ENCODE results near the gene CTLA4.

CTLA4 gene

GRCh38 chr2:203867561-203868200 is at the start of gene CTLA4:
Gene CTLA4 (plus strand): TSS chr2:203867771. CDS start chr2:203867943, 172 bp downstream.
- TF ChIP-seq POLR2A (IDR thresholded peaks at IDR 0.05; ENCODE audit: low read length) (no peak), GATA1 (IDR thresholded peaks at IDR 0.05; ENCODE audit: low read depth, low read length) (no peak)
- DNase-seq, result no peak

GRCh38 chr2:203818656-203819055 is 48.9 kb upstream of the CTLA4 start:
- TF ChIP-seq GATA1 (IDR thresholded peaks at IDR 0.05; ENCODE audit: low read depth, low read length) (no peak), POLR2A (IDR thresholded peaks at IDR 0.05; ENCODE audit: low read length) (no peak)
- DNase-seq, result no peak

GRCh38 chr2:203819434-203820133 is 48.0 kb upstream of the CTLA4 start:
- no peak for DNase-seq

GRCh38 chr2:203820969-203821368 is 46.6 kb upstream of the CTLA4 start:
- no peak for TF ChIP-seq GATA1 (IDR thresholded peaks at IDR 0.05; ENCODE audit: low read depth, low read length)
- TF ChIP-seq POLR2A (IDR thresholded peaks at IDR 0.05; ENCODE audit: low read length), result no peak
- DNase-seq, result no peak

More at GRCh38 chr2:203819434-203820133, 48.0 kb upstream of the CTLA4 start:
- TF ChIP-seq POLR2A (IDR thresholded peaks at IDR 0.05; ENCODE audit: low read length), result no peak
- TF ChIP-seq GATA1 (IDR thresholded peaks at IDR 0.05; ENCODE audit: low read depth, low read length), result no peak

GRCh38 chr2:203822240-203822639 is 45.3 kb upstream of the CTLA4 start:
- DNase-seq, result no peak
- TF ChIP-seq GATA1 (IDR thresholded peaks at IDR 0.05; ENCODE audit: low read depth, low read length), result no peak
- TF ChIP-seq POLR2A (IDR thresholded peaks at IDR 0.05; ENCODE audit: low read length), result no peak

- DNase-seq, result no peak
- no peak for TF ChIP-seq GATA1 (IDR thresholded peaks at IDR 0.05; ENCODE audit: low read depth, low read length)
- no peak for TF ChIP-seq POLR2A (IDR thresholded peaks at IDR 0.05; ENCODE audit: low read length)
These were observed 44.4 kb upstream of the CTLA4 start for GRCh38 chr2:203823173-203823572.

- no peak for TF ChIP-seq GATA1 (IDR thresholded peaks at IDR 0.05; ENCODE audit: low read depth, low read length)
- no peak for TF ChIP-seq POLR2A (IDR thresholded peaks at IDR 0.05; ENCODE audit: low read length)
- no peak for DNase-seq
These were observed 43.5 kb upstream of the CTLA4 start for GRCh38 chr2:203824057-203824456.

- TF ChIP-seq GATA1 (IDR thresholded peaks at IDR 0.05; ENCODE audit: low read depth, low read length) (no peak), POLR2A (IDR thresholded peaks at IDR 0.05; ENCODE audit: low read length) (no peak)
- no peak for DNase-seq
These were observed 43.0 kb upstream of the CTLA4 start for GRCh38 chr2:203824603-203825002.

- TF ChIP-seq GATA1 (IDR thresholded peaks at IDR 0.05; ENCODE audit: low read depth, low read length) (no peak), POLR2A (IDR thresholded peaks at IDR 0.05; ENCODE audit: low read length) (no peak)
- DNase-seq, result no peak
These were observed 40.9 kb upstream of the CTLA4 start for GRCh38 chr2:203826704-203827103.

GRCh38 chr2:203830304-203831055 is 37.1 kb upstream of the CTLA4 start:
- DNase-seq, result no peak
- TF ChIP-seq GATA1 (IDR thresholded peaks at IDR 0.05; ENCODE audit: low read depth, low read length) (no peak), POLR2A (IDR thresholded peaks at IDR 0.05; ENCODE audit: low read length) (no peak)

- no peak for DNase-seq
- TF ChIP-seq GATA1 (IDR thresholded peaks at IDR 0.05; ENCODE audit: low read depth, low read length) (no peak), POLR2A (IDR thresholded peaks at IDR 0.05; ENCODE audit: low read length) (no peak)
These were observed 32.2 kb upstream of the CTLA4 start for GRCh38 chr2:203835420-203835819.

- no peak for DNase-seq
- no peak for TF ChIP-seq POLR2A (IDR thresholded peaks at IDR 0.05; ENCODE audit: low read length)
- TF ChIP-seq GATA1 (IDR thresholded peaks at IDR 0.05; ENCODE audit: low read depth, low read length), result no peak
These were observed 31.4 kb upstream of the CTLA4 start for GRCh38 chr2:203835892-203836800.

GRCh38 chr2:203840655-203841205 is 26.8 kb upstream of the CTLA4 start:
- TF ChIP-seq GATA1 (IDR thresholded peaks at IDR 0.05; ENCODE audit: low read depth, low read length) (no peak), POLR2A (IDR thresholded peaks at IDR 0.05; ENCODE audit: low read length) (no peak)

More at GRCh38 chr2:203840655-203841205, 26.8 kb upstream of the CTLA4 start:
- DNase-seq, result no peak

All from erythroblast (primary cell).